ENCODE measurements around the gene TARP.

GRCh38 chr7:38321515-38321944 lies 48.1 kb upstream of the TARP start:
- TF ChIP-seq SUZ12 (IDR thresholded peaks at IDR 0.05; ENCODE audit: extremely low read depth, insufficient read depth, insufficient read length), result no peak
- no peak for TF ChIP-seq ZNF274 (IDR thresholded peaks at IDR 0.05; ENCODE audit: low read depth, low read length)
- no peak for TF ChIP-seq YY1 (IDR thresholded peaks at IDR 0.05; ENCODE audit: insufficient read depth, insufficient read length)

Measured in NT2/D1 (cell line).